OCI-LY7 (cell line): ENCODE measurements around the gene HNRNPH3. TPM values are rescaled to one million over a fixed set of nuclear protein-coding genes. Genes with fewer than 3 reads are reported as not detected.

ENCODE experiments used
- BruUV-seq: library from RNA; stranded (reverse); fragments of 400-500 nt; replicated peaks from 2 replicates; lab custom pipeline; 2021; lab: Mats Ljungman, UMichigan
- CTCF ChIA-PET: fragments of 300-600 bp; sonication (Branson Sonifier 250); formaldehyde crosslinking; loops from one replicate; lab custom pipeline; 2022; ENCODE audit warnings: antibody characterized with exemption; ENCODE audit not compliant: unreplicated experiment; lab: Charles Lee
- POLR2A ChIA-PET: fragments of 300-600 bp; sonication (Branson Sonifier 250); formaldehyde crosslinking; loops from one replicate; lab custom pipeline; 2022; ENCODE audit warnings: antibody characterized with exemption; lab: Charles Lee
- DNase-seq: peaks from one replicate; pipeline ENCODE4 v3.0.0-alpha.2; 2015; ENCODE audit warnings: low spot score
- H2AFZ ChIP-seq: fragments of 200-600 bp; sonication (generic), shearing (Covaris generic); 2 replicates; pipeline ENCODE4 v1.6.1; 2014; ENCODE audit warnings: mild to moderate bottlenecking, antibody characterized with exemption, low read length, moderate library complexity
- H3K27ac ChIP-seq: fragments of 200-600 bp; sonication (generic); 2 replicates; pipeline ENCODE4 v1.5.1; 2014; ENCODE audit warnings: mixed run types, low read depth, mild to moderate bottlenecking, moderate library complexity, low read length, inconsistent platforms; ENCODE audit not compliant: poor library complexity, severe bottlenecking
- H3K36me3 ChIP-seq: fragments of 200-600 bp; sonication (generic); 2 replicates; pipeline ENCODE4 v1.6.1; 2014; ENCODE audit warnings: mild to moderate bottlenecking, antibody characterized with exemption, low read length, moderate library complexity, mixed read lengths; ENCODE audit not compliant: insufficient read depth
- H3K4me1 ChIP-seq: fragments of 200-600 bp; sonication (generic); 2 replicates; pipeline ENCODE4 v1.5.1; 2014; ENCODE audit warnings: mild to moderate bottlenecking, low read length; ENCODE audit not compliant: insufficient read depth, poor library complexity, severe bottlenecking
- H3K4me2 ChIP-seq: fragments of 200-600 bp; sonication (generic); 2 replicates; pipeline ENCODE4 v1.6.1; 2014; ENCODE audit warnings: mild to moderate bottlenecking, low read length
- H3K4me3 ChIP-seq: fragments of 200-600 bp; sonication (generic); 2 replicates; pipeline ENCODE4 v1.5.1; 2014; ENCODE audit warnings: mild to moderate bottlenecking, low read depth, low read length; ENCODE audit not compliant: poor library complexity, severe bottlenecking
- H3K79me2 ChIP-seq: fragments of 200-600 bp; sonication (generic); 2 replicates; pipeline ENCODE4 v1.6.1; 2016; ENCODE audit warnings: low read depth, mild to moderate bottlenecking, low read length, moderate library complexity, mixed read lengths; ENCODE audit not compliant: insufficient read depth
- H3K9me2 ChIP-seq: fragments of 200-600 bp; sonication (generic); 2 replicates; pipeline ENCODE4 v1.6.1; 2016; ENCODE audit warnings: mild to moderate bottlenecking, low read length, mixed read lengths; ENCODE audit not compliant: insufficient read depth
- H3K9me3 ChIP-seq: fragments of 200-600 bp; sonication (generic); 2 replicates; pipeline ENCODE4 v1.6.1; 2014; ENCODE audit warnings: mild to moderate bottlenecking, mixed run types, low read length, mixed read lengths
- H4K20me1 ChIP-seq: fragments of 200-600 bp; sonication (generic); 2 replicates; pipeline ENCODE4 v1.6.1; 2014; ENCODE audit warnings: mild to moderate bottlenecking, antibody characterized with exemption, low read length, moderate library complexity, mixed read lengths; ENCODE audit not compliant: insufficient read depth
- CTCF ChIP-seq: fragments of 200-600 bp; sonication (generic); conservative IDR thresholded peaks from 2 replicates; pipeline ENCODE4 v1.5.1; 2014; ENCODE audit warnings: mild to moderate bottlenecking, antibody characterized with exemption, low read length, moderate library complexity, mixed read lengths
- EZH2phosphoT487 ChIP-seq: fragments of 200-600 bp; sonication (generic); IDR thresholded peaks from 2 replicates; pipeline ENCODE4 v1.6.1; 2018; ENCODE audit warnings: low read depth, borderline replicate concordance, mild to moderate bottlenecking, mixed run types, antibody characterized with exemption, low read length, moderate library complexity, mixed read lengths
- intact Hi-C: fragments of 100-400 bp; cut with micrococcal nuclease; formaldehyde crosslinking; loops from one replicate; pipeline ENCODE4 v1.10.0; 2022; ENCODE audit not compliant: unreplicated experiment
- total RNA-seq, 2 experiments: library from RNA; depleted of rRNA in 1 of 2; stranded (reverse); fragments of >200 nt in 1 of 2; shearing (Covaris generic) in 1 of 2; gene quantifications; 2 replicates each; pipeline ENCODE4 v1.2.3, GENCODE V29; 2014 to 2022

Gene HNRNPH3
- total RNA-seq, 2 experiments from 2014 or later, result 30.8 to 241 TPM

- no peaks in the 10 kb centered on the region for H3K9me3 ChIP-seq
- CTCF ChIA-PET, result no interaction called here
- H3K4me3 ChIP-seq, result no peak overlapping the region
- DNase-seq, result no peak
- POLR2A ChIA-PET, result interaction anchor here (0.6 kb wide), 1 partner anchor 112 kb away, joined by 3 read pairs; no protein-coding TSS in a partner anchor
- no peak for TF ChIP-seq CTCF
- no peak for TF ChIP-seq EZH2phosphoT487
- peaks cover 100% of the 10 kb centered on the region for H3K36me3 ChIP-seq
- H2AFZ ChIP-seq, result no peak overlapping the region
- no peaks in the 10 kb centered on the region for H3K9me2 ChIP-seq
- H3K79me2 ChIP-seq, result peaks cover 77% of the 10 kb centered on the region
- intact Hi-C loops, result no loop called here
- peaks cover 24% of the 10 kb centered on the region for H3K4me1 ChIP-seq
- H4K20me1 ChIP-seq, result peaks cover 50% of the 10 kb centered on the region
- H3K4me2 ChIP-seq, result no peak overlapping the region
- H3K27ac ChIP-seq, result no peak overlapping the region
- no TSS peak for BruUV-seq
Observed at GRCh38 chr10:68340358-68341080, 8.7 kb downstream of the HNRNPH3 start.

- no peak for TF ChIP-seq EZH2phosphoT487
- TF ChIP-seq CTCF, result no peak
- Histone ChIP-seq H2AFZ (no peak overlapping the region), H3K9me3 (no peaks in the 10 kb centered on the region; the same call in 1 of the 2 replicates), H3K4me2 (no peak overlapping the region), H3K27ac (no peak overlapping the region), H3K9me2 (no peaks in the 10 kb centered on the region), H3K4me3 (no peak overlapping the region), H3K36me3 (peaks cover 97% of the 10 kb centered on the region), H3K4me1 (no peaks in the 10 kb centered on the region), H4K20me1 (peaks cover 27% of the 10 kb centered on the region), H3K79me2 (peaks cover 52% of the 10 kb centered on the region)
- CTCF ChIA-PET, result no interaction called here
- DNase-seq, result no peak
- BruUV-seq, result no TSS peak
- POLR2A ChIA-PET, result interaction anchor here (0.6 kb wide), 1 partner anchor 12 kb away, joined by 3 read pairs; no protein-coding TSS in a partner anchor
- intact Hi-C loops, result no loop called here
Observed at GRCh38 chr10:68342909-68343516, 11.1 kb downstream of the HNRNPH3 start.
